Activated CD4-positive, alpha-beta T cell treated with anti-CD3 and anti-CD28 coated beads for 1 hour (primary cell): Measurements from ENCODE around the gene A2ML1.
"Not testable (repeated sequence)": the region's sequence is repeated elsewhere in the genome, so short reads cannot be mapped to it uniquely, and the experiment has no call there.

Experiments
- DNase-seq: peaks from one replicate; pipeline ENCODE4 v3.0.0-alpha.2; 2020

Gene A2ML1

DNA sequence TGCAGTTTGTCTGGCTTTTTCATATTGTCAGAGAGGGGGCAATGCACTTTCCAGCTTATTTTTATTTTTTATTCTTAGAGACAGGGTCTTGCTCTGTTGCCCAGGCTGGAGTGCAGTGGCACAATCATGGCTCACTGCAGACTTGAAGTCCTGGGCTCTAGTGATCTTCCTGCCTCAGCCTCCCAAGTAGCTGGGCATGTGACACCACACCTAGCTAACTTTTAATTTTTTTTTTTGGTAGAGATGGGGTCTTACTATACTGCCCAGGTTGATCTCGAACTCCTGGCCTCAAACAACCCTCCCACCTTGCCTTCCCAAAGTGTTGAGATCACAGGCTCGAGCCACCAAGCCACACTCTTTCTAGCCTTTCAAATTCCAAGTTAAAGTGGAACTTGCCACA is 3.9 kb upstream of the A2ML1 start:
- DNase-seq, result no peak

DNA sequence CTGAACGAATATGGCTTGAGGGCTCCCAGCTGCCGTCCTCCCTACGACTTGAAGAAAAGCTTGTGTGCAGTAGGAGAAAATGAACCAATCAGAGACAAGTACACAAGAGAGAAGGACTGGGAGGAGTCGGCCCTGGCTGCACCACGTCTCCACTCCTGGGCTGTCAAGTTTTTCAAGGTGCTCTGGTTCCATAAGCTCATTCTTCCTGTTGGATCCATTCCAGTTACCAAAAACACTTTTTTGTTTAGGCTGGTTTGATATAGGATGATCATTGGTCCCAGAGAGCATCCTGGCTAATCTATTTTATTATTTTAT is 2.8 kb upstream of the A2ML1 start:
- DNase-seq, result no peak

DNA sequence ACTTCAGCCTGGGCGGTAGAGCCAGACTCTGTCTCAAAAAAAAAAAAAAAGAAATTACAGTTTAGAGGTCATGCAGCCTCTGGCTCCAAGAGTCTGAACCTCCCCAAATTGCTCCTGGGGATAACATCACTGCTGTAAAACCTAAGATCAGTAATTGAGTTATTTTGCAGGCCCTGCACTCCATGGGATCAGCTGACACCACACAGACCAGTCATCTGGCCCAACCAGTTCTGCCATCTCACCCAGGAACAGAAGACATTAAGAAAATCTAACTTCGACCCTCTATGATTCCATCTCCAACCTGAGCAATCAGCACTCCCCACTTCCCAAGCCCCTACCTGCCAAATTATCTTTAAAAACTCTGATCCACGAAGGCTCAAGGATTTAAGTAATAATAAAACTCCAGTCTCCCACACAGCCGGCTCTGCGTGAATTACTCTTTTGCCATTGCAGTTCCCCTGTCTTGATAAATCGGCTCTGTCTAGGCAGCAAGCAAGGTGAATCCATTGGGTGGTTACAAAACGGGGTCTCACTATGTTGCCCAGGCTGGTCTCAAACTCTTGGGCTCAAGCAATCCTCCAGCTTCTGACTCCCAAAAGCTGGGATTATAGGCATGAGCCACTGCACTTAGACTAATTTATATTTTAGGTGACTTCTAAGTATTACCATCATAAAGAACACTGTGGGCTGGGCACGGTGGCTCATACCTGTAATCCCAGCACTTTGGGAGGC is 1.6 kb upstream of the A2ML1 start:
- not testable (repeated sequence) for DNase-seq

DNA sequence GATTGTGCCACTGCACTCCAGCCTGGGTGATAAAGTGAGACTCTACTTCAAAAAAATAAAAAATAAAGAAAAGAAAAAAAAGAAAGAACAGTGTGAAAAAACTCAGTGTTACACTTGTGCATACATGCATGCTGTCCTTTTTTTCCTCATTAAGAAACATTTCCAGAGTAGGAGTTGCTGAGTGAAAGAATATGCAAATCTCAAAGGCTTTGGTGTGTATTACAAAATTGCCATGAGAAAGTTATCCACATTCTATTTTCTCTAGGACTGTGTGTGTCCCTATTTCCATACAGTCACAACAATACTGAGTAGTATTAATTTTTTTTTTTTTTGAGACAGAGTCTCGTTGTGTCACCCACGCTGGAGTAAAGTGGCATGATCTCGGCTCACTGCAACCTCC is 830 bp upstream of the A2ML1 start:
- no peak for DNase-seq

DNA sequence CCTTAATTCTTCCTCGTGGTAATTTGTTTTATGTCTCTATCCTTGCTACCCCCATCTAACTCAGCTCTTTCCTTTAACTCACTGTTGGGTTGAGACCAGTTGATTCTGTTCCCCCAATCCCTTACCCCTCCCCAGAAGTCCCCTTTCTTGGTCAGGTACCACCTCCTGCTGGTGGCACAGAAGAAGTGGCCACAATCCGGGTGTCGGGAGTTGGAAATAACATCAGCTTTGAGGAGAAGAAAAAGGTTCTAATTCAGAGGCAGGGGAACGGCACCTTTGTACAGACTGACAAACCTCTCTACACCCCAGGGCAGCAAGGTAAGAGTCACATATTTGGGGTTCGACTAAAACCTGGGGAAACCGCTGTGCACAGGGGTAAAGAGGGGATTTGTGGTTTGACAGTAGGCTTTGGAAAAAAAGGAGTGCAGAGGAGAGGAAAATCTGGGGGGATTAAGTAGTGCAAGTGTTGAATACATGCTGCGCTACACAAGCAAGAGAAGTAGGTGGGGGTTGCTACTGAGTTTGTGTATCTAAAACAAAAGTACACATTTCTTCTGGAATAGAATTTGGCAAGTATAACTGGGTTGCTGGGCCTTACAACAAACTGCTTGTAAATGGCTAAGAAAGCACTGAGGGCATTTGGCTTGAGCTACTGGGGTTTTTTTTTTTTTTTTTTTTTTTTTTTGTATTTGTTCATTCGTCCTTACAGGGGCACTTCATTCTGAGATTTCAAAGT is 1.3 kb downstream of the A2ML1 start:
- DNase-seq, result no peak

DNA sequence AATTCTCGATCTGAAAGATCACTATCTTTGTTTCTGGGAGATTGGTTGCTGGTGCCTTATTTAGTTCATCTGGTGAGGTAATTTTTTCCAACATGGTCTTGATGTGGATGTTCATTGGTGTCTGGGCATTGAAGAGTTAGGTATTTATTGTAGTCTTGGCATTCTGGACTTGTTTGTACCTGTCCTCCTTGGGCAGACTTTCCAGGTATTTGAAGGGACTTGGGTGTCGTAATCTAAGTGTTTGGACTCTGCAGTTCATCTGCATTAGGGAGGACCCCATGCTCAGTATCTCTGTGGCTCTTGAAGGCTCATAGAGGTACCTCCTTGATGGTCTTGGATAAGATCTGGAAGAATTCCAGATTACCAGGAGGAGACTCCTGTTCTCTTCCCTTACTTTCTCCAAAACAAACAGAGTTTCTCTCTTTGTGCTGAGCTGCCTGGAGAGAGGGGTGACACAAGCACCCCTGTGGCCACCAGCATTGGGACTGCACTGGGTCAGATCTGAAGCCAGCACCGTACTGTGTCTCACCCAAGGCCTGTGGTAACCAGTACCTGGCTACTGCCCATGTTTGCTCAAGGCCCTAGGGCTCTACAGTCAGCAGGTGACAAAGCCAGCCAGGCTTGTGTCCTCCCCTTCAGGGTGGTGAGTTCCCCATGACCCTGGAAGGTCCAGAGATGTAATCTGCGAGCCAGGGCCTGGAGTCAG is 5.3 kb downstream of the A2ML1 start:
- no peak for DNase-seq

DNA sequence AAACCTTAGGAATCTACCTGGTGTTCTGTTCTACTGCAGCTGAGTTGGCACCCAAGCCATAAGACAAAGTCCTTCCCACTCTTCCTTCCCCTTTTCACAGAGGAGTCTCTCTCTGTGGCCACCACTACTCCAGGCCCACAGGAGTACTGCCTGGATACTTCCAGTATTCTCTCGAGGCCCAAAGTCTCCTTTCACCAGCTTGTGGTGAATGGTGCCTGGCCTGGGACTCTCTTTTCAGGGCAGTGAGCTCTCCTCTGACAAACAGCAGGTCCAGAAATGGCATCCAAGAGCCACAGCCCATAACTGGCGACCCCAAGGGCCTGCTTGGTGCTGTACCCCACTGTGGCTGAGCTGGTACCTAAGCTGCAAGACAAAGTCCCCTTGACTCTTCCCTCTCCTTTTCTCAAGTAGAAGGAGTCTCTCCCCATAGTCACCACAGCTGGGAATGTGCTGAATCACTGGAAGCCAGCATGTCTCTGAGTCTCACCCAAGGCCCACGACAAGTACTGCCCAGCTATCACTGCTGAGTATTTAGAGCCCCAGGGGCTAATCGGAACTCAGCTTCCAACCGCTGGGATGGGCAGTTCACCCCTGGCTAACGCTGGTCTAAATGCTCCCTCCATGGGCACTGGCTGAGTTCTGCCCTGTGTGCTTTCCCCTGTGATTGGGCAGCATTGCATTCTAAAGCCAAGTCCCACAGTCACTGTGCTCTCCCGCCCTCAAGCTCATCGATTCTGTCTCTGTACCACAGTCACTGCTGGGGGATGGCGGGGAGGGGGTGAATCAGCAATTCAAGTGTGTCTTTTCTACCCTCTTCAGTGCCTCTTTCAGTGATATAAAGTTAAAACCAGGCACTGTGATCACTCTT is 6.1 kb downstream of the A2ML1 start:
- DNase-seq, result no peak

DNA sequence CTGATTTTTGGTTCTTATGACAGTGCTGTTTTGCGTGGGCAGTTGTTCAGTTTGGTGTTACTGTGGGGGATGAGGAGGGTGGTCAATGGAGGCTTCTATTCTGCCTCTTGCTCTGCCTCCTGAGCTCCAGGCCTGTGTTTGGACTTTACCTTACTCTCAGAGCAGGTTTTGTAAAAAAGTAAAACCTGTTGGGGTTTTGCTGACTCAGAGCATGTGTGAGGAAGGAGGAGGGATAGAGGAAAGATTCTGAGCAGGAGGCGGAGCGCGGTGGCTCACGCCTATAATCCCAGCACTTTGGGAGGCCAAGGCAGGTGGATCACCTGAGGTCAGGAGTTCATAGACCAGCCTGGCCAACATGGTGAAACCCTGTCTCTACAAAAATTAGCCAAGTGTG is 6.7 kb downstream of the A2ML1 start:
- no peak for DNase-seq

DNA sequence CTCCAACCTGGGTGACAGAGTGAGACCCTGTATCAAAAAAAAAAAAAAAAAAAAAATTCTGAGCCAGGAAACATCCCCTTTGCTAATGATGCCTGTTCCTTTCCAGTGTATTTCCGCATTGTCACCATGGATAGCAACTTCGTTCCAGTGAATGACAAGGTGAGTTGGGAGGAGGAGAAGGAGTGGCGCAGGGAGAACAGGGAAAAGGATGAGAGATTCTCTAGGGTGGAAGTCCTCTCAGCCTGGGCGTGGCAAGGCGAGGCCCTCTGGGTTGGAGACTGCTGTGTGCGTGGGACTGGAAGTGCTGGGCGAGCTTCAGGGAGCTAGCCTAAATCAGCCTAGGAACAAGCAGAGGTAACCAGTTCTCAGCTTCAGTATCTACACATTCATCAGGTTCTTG is 7.2 kb downstream of the A2ML1 start:
- no peak for DNase-seq

DNA sequence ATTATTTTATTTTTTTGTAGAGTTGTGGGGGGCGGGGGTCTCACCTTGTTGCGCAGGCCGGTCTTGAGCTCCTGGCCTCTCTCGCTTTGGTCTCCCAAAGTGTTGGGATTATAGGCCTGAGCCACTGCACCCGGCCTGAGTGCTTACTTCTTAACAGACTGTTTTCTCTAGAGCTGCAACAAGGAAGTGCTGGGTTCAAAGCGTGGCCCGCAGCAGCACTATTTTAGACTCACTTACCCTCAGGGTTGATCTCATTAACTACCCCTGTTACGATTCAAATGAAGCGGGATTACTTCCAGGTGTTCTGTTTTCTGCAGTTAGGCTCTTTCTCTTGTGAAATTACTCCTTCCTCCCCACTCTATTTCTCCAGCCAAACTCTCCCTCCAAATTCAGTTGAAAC is 8.7 kb downstream of the A2ML1 start:
- no peak for DNase-seq

DNA sequence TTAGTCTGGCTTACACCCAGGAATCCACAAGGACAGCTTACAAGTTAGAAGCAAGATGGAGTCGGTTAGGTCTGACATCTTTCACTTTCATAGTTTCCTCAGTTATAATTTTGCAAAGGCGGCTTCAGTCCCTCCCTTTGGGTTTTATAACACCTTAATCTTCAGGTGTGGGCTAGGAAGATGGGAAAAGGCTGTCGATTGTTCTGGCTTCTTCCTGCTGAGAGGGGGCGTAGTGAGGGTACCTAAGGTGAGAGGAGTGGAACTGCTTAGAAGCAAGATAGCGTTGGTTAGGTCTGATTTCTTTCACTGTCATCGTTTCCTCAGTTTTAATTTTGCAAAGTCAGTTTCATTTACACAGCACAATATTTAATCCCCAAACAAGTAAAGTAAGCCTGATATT is 10.1 kb downstream of the A2ML1 start:
- no peak for DNase-seq

DNA sequence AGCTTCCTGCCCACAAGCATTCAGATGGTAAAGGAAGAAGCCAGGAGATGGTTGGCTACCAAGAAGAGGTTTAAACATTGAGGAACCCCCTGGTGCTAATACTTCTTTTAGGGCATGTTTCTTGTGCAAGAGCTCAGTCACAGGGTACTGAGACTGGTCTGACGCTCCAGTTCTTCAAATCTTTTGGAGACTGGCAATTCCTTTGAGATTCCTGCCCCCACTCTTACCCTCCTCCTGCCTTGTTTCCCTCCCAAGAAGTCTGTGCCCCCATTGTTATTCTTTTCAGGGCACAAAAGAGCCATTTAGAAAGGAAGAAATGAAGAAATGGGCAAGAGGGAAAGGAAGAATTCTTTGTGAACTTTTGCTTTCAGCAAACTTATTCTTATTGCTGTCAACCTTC is 11.8 kb downstream of the A2ML1 start:
- DNase-seq, result no peak

DNA sequence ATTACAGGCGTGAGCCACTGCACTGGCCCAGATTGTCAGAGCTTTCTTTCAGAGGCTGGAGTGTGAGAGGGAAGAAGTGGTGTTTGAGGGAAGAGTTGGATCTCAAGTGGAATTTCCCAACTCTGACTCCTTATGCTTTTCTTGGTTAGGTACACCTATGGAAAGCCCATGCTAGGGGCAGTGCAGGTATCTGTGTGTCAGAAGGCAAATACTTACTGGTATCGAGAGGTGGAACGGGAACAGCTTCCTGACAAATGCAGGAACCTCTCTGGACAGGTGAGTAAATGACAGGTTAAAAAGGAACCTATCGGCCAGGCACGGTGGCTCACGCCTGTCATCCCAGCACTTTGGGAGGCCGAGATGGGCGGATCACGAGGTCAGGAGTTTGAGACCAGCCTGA is 14.9 kb downstream of the A2ML1 start:
- no peak for DNase-seq

DNA sequence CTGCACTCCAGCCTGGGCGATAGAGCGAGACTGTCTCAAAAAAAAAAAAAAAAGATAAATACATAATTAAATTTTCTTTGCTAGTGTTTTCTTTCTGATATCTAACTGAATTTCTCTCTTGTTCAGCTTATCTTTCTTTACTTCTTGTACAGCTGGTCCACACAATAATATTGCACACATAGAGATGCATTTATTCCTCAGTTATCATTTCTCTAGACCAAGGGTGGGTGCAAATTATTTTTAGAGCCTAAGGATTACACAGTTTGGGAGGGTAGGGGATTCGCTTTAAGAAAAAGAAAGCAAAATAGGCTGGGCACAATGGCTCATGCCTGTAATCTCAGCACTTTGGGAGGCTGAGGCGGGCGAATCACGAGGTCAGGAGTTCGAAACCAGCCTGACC is 17.9 kb downstream of the A2ML1 start:
- DNase-seq, result no peak

DNA sequence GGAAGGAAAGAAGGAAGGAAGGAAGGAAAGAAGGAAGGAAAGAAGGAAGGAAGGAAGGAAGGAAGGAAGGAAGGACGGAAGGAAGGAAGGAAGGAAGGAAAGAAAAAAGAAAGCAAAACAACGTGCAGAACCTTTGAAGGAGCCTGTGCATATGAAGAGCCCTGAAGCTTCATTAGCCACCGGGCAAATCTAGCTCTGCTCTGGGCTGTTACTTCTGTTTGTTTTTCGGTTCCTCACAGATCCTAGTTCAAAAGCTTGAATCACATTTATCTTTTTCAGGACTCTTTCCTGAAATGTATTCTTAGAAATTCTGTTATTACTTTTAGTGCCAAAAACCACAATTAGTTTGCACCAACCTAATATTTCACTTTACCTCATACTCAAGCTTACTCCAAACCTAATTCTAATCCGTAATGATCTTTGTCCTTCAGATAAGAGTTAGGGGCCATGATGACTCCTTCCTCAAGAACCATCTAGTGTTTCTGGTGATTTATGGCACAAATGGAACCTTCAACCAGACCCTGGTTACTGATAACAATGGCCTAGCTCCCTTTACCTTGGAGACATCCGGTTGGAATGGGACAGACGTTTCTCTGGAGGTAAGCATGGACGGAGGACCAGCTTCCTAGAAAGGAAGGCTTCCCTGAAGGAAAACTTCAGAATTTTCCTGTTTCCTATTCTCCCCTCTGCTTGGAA is 18.7 kb downstream of the A2ML1 start:
- no peak for DNase-seq

DNA sequence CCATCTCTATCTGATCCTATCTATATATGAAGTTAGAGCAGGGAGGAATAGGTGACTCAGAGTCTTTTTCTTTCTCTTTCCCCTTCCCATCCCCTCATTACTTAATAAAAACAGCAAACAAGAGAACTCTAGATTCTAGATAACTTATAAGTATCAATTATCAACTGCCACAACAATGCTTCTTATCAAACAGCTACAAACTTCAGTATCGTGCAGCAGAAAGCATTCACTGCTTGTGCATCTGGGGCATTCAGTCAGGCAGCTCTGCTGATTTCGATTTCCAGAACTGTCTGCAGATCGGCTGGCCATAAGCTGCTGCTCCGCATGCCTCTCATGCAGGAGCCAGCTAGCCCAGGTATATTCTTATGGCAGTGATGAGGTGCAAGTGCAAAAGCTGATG is 19.4 kb downstream of the A2ML1 start:
- no peak for DNase-seq

DNA sequence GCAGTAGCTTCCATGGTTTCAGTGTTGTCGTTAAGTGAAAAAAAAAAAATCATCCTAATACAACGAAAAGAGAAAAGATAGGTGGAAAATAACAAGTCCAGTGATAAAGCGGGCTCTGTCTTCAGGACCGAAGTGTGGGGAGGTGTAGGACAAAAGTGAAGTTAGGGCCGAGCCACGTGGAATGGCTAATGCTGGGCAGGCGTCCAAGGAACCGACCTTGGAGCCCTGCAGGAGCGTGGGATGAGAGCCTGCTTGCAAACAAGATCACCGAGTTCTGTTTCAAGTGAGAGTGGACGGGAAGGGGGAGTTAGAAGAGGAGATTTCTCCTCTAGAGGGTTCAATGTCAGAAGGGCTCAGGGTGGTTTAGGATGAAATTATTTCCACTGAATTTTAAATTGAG is 22.2 kb downstream of the A2ML1 start:
- DNase-seq, result no peak

DNA sequence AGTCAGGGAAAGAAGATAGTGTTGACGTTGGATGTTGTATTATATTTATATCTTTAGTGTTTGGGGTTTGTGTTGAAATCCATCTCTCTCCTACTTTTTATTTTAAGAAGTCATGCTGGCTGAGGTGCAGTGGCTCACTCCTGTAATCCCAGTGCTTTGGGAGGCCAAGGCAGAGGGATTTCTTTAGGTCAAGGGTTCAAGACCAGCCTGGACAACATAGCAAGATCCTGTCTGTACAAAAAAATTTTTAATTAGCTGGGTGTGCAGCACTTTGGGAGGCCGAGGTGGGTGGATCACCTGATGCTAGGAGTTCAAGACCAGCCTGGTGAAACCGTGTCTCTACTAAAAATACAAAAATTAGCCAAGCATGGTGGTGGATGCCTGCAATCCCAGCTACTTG is 23.9 kb downstream of the A2ML1 start:
- no peak for DNase-seq

DNA sequence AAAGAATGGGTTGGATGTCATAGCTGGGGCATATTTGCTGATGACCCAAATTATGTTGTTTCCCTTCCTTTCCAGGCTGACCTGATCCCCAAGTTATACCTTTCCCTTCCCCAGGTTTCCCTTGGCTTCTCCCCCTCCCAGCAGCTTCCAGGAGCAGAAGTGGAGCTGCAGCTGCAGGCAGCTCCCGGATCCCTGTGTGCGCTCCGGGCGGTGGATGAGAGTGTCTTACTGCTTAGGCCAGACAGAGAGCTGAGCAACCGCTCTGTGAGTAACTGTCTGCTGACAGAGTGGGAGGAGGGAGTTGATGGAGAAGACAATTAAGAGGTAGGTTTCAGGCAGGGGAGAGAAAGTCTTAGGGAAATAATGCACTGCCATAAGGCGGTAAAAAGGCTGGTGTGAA is 25.0 kb downstream of the A2ML1 start:
- no peak for DNase-seq

DNA sequence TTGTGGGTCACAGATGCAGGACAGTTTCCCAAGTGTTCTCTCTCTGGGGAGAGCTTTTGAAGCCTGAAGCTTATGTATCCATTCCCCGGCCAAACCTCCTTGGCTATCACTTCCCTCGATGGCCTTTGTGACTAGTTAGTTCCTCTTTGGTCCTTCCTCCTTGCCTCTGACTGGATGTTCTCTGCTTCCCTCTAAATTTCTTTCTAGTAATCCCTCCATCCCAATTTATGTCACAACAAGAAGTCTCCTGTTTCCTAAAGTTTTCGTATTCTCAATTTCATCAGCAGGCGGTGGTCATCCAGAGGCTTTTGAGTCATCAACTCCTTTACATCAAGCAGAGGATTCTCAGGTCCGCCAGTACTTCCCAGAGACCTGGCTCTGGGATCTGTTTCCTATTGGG is 27.5 kb downstream of the A2ML1 start:
- DNase-seq, result no peak

DNA sequence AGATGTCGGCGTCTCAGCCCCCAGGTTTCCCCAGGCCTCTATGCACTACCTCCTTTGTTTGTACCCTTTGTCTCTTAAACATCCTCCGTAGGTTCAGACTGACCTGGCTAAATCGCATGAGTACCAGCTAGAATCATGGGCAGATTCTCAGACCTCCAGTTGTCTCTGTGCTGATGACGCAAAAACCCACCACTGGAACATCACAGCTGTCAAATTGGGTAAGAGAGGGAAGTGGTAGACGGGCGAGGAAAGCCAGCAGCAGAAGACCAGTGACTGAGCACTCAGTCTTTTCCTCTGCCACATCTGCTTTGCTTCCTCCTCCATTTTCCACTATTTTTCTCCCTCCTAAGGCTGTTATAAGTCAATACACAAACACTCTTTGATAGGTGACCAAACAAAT is 29.7 kb downstream of the A2ML1 start:
- no peak for DNase-seq

DNA sequence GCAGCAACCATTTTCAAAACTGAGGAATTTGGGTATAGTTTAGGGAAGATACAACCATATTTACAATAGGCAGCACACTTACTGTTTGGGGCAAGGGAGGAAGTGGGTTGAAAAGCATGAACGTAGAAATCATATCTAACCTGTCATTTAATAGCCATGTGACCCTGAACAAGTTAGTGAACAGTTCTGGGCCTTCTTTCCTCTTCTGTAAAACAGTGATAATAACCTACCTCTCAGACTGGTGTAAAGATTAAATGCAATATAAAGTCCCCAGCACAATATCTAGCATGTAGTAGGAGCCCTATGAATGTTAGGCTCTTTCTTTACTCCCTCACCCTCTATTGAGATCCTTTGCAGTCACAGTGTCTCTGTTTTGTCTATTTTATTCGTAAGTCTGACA is 33.5 kb downstream of the A2ML1 start:
- no peak for DNase-seq

DNA sequence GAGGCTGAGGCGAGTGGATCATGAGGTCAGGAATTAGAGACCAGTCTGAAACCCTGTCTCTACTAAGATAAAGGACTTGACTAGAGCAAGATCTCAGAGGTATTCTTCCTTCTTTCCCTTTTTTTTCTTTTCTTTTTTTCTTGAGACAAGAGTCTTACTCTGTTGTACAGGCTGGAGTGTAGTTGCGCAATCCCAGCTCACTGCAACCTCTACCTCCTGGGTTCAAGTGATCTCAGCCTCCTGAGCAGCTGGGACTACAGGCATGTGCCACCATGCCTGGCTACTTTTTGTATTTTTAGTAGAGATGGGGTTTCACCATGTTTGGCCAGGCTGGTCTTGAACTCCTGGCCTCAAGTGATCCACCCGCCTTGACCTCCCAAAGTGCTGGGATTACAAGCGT is 37.0 kb downstream of the A2ML1 start:
- not testable (repeated sequence) for DNase-seq
